HG02973 (cell line): ENCODE data around the gene CLIC1.

Experiments used
- ATAC-seq: cut with Tn5 transposase; IDR thresholded peaks from one replicate; pipeline ENCODE4 v1.9.1; 2021; ENCODE audit warnings: moderate library complexity; ENCODE audit not compliant: unreplicated experiment

CLIC1 gene

DNA sequence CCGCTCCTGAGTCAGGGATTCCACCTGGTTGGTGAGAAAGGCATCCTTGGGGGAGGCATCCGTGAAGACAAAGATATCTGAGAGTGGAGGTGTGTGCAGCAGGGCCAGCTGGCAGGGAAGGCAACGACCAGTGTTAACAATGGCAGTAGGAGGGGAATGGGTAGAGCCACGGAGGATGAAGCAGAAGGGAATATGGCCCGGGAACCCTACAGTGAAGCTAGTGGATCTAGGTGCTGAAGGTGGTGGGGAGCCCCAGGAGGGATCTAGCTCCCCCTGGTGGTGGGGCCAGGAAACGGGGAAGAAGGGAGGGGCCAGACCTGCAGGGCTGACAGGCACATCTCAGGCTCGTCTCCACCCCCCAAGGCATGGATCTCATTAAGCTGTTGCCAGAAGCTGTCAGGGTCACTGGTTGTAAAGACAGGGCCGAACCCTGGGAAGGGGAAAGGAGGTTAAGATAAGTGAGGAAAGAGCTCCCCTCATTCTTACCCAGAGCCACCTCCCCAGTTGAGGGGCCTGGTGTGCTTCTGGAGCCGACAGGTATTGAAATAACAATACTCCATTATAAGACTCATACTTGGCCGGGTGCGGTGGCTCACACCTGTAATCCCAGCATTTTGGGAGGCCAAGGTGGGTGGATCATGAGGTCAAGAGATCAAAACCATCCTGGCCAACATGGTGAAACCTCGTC, 33.5 kb upstream of the CLIC1 start:
- ATAC-seq: no peak

DNA sequence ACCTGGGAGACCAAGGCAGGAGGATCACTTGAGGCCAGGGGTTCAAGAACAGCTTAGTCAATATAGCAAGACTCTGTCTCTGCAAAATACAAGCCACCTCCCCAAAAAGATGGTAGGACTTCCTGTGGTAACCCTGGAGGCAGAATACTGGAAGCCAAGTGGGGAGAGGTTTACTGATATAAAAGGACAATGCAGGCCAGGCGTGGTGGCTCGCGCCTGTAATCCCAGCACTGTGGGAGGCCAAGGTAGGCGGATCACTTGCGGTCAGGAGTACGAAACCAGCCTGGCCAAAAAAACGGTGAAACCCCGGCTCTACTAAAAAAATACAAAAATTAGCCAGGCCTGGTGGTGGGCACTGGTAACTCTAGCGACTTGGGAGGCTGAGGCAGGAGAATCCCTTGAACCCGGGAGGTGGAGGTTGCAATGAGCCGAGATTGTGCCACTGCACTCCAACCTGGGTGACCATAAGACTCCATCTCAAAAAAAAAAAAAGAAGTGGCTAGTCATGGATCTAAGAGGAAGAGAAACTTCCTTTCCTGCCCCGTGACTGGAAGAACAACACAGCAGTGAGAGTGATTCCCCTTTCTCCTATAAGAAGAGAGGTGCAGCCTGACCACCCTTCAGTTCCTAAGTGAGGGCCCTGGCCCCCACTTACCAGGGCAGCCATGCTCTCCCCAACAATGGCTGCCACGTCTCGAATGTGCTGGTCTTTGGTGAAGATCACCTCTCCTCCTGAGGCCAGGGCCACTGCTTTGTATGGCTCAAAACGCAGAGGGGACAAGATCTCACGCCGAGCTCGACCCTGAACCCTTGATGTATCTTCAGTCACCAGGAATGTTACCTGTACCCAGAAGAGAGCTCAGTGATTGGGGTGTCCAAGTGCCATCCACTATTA, 32.3 kb upstream of the CLIC1 start:
- no peak for ATAC-seq

GRCh38 chr6:31767096-31767645, 30.8 kb upstream of the CLIC1 start:
- ATAC-seq: no peak

DNA sequence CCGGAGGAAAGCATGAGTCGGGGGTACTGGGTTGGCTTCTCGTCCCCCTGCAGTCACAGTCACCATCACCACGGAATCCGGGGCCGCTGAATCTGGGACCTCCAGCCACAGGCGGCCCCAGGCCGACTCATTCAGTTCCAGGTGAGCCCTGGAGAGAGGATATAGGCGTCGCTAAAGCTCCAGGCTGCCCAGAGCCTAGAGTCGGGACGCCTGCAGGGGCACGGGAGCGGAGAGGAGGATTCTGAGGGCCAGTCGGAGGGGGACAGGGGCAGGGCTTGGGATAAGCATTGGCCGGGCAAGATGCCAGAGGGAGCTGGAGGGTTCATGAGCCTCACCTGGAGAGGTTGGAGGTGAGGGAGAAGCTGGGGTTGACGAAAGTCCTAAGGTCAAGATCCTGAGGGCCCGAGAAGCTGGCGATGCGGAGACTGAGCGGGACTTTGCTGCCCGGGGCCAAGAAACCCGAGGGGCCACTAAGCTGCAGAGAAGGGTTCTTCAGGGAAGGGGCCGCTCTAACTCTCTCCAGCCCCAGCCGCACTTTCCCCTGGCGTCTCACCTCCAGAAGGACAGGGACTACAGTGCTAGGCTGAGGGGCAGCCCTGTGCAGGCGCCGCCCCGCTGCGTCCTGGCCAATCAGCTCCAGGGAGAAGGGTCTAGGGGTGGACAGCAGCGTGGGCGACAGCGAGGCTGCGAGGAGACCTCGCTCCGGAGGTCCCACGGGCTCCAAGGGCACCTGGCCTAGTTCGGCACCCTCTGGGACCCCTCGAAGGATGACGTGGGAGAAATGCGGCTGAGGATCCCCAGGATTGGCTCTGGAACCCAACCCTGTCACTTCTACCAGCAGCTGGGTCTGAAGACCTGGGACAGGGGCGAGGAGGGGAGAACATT, 29.8 kb upstream of the CLIC1 start:
- ATAC-seq: no peak

- no peak for ATAC-seq
These were observed 29.2 kb upstream of the CLIC1 start for GRCh38 chr6:31765559-31765909.

DNA sequence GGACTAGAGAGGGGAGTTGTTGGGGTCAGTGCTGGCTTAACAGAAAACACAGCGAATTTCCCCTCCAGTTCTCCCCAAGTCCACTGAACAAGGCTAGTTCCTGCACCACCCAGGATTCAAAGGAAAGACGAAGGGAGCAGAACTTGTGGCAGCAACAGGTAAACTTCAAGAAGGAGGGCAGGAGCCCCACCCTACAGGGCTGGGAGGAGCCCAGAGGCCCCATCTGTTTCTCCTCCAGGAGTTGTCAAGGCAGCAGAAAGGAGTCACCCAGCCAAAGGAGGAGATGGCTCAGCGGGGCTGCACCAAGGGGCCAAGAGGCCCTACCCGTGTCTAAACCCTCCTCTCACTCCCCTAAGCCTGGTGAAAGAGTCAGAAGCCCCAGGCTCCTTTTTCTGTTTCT, 27.9 kb upstream of the CLIC1 start:
- no peak for ATAC-seq

GRCh38 chr6:31763619-31763940, 27.2 kb upstream of the CLIC1 start:
- ATAC-seq: no peak

- no peak for ATAC-seq
These were observed 26.7 kb upstream of the CLIC1 start for GRCh38 chr6:31762878-31763618.

- ATAC-seq: no peak
These were observed 26.0 kb upstream of the CLIC1 start, which contains the start of gene SAPCD1 for GRCh38 chr6:31762356-31762755. Gene SAPCD1 (plus strand): TSS chr6:31762656. CDS start chr6:31763055, 399 bp downstream.

DNA sequence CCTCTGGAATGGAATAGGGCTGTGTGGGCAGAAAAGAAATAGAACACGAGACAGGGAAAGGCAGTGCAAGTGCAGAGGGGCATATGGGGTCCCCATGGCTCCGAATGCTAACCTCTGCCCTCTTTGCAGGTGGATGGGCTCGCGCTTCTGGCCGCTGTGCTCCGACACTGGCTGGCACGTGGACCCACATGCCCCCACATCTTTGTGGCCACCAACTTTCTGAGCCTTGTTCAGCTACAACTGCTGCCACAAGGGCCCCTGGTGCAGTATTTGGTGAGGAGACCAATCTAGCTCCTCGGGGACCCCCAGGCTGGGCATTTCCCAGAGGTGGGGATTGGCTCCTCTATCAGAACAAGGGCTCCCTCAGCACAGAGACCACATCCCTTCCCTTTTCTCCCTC, 25.0 kb upstream of the CLIC1 start:
- no peak for ATAC-seq

GRCh38 chr6:31760790-31761189, 24.5 kb upstream of the CLIC1 start:
- no peak for ATAC-seq

- ATAC-seq: no peak
These were observed 22.0 kb upstream of the CLIC1 start for GRCh38 chr6:31758281-31758680.

- ATAC-seq: no peak
These were observed 16.5 kb upstream of the CLIC1 start for GRCh38 chr6:31752739-31753319.

DNA sequence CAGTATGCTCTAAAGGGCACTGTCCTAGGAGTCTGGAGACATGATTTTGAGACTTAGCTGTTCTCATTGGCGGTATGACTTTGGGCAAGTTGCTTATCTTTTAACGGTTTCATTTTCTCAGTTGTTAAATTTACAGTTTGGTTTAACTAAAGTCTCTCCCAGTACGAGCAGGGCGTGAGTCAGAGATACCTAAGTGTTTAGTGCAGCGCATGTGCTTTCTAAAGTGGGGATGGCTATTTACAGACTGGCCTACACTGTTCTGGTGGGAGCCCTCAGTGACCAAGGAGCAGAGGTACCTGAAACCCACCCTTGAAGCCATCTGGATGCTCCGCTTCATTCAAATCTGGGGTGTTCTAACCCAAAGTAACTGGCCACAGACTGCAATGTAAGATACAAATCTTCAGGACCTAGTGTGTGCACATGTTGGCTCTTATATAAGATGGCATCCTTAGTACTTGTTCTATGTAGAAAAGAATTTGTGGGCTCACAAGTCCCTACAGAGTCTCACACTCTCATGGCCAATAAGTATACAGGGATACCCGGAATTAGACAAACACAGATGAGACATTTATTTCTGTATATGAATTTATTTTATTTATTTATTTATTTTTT, 14.2 kb upstream of the CLIC1 start:
- no peak for ATAC-seq

DNA sequence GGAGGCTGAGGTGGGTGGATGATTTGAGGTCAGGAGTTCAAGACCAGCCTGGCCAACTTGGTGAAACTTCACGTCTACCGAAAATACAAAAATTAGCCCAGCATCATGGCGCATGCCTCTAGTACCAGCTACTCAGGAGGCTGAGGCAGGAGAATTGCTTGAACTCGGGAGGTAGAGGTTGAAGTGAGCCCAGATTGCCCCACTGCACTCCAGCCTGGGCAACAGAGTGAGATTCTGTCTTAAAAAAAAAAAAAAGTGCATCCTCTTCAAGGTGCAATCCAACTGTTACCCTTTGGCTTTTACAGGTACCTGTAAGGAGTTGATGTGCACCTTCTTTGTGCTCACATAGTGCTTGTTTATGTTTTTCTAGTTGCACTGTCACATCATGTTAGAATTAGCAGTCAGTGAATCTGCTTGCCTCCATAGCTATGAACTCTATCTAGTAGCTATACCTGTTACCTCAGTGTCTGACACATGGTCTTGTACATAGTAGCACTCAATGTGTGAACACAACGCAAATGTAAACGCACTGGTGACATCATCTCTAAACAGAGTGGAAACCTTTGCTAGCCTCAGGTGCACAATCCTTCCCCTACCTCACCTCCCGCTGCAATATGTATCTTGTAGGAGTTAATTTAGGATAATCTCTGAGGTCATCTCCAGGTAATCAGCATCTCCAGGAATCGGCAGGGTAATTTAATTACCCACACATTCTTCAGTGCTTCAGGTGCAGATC, 13.1 kb upstream of the CLIC1 start:
- no peak for ATAC-seq

GRCh38 chr6:31744422-31744821, 8.1 kb upstream of the CLIC1 start:
- no peak for ATAC-seq

DNA sequence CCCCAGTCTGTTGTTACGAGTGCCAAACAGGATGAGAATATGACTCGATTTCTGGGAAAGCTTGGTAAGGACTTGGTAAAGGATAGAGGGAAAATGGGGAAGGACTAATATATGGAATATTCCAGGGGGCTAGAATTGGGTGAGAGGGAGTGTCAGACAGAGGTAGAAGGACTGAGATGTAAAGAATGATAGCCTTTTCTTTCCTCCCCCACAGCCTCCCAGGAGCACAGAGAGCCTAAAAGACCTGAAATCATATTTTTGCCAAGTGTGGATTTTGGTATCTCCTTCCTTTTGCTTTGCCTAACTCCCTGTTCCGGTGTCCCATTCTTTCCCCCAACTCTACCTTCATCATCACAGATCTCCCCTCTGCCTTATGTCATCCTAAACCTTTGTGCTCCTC, 6.6 kb upstream of the CLIC1 start:
- no peak for ATAC-seq

GRCh38 chr6:31741815-31742214, 5.5 kb upstream of the CLIC1 start:
- ATAC-seq: no peak
